NCI-H748 (cell line): ENCODE results near the gene SRD5A2.

ENCODE experiments used
- DNase-seq: peaks from one replicate; lab custom pipeline; 2025; ENCODE audit not compliant: unreplicated experiment; lab: John Stamatoyannopoulos, UW

Gene SRD5A2

DNA sequence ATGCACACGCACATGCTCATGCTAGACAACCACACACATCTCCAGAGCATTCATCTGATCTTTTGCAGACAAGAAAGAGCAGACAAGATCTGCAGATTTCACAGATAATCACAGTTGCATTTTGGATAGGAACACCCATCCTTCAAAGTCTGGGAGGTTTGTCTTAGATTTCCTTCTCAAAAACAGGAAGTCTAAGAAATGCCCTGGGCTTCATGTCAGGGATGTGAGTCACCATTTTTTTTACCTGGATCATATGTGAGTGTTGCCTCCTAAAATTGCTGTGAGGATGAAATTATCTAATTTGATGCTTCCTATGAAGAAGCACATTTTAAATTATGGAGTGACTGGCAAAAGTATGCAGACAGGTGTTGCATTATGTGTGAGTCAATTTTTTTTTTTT lies 46.1 kb downstream of the SRD5A2 start:
- DNase-seq, result no peak

DNA sequence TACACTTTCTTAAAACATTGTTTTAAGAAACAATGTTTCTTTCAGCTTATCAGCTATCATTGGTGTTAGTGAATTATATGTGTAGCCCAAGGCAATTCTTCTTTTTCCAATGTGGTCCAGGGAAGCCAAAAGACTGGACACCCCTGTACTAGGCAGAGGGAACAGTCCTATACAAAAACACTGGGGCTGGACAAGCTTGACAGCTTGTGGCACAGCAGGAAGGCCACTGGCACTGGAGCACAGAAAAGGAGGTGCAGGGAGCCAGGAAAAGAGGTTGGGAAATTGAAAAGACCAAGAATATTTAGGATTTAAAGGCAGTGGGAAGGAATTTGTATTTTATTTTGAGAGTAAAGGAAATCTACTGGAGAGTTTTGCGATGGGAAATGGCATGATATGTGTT lies 47.7 kb downstream of the SRD5A2 start:
- DNase-seq, result no peak

DNA sequence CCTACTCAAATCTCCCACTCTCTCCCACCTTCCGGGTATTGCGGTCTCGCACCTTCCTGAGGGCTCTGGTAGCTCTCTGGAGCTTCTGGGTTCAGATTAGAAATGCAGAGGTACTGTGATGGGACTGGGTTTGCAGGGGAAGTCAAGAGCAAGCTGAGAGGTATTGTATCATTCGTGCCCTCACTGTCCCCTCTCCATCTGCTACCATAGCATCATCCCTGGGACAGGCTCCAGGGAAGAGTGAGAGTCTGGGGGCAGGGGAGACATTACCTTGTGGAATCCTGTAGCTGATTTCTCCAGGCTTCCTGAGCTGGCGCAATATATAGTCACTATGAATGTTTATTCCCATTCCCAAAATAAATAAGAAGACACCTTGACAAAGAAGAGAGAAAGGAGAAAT lies 49.6 kb downstream of the SRD5A2 start:
- DNase-seq, result no peak

DNA sequence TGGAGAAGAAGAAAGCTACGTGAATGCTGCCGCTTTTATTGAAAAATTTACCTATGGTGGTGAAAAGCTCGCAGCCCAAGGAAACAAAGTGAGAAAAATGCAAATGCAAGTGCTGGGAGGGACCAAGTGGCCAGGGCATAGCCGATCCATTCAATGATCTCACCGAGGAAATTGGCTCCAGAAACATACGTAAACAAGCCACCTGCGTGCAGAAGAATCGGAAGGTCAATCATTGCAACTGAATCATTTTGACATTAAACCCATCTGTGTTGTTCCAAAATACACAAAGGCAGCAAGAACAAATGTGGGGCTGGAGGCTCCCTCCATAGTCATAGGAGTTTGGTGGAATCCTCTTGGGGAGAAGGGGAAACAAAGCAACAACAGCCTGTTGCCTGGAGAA lies 51.5 kb downstream of the SRD5A2 start:
- DNase-seq, result no peak

DNA sequence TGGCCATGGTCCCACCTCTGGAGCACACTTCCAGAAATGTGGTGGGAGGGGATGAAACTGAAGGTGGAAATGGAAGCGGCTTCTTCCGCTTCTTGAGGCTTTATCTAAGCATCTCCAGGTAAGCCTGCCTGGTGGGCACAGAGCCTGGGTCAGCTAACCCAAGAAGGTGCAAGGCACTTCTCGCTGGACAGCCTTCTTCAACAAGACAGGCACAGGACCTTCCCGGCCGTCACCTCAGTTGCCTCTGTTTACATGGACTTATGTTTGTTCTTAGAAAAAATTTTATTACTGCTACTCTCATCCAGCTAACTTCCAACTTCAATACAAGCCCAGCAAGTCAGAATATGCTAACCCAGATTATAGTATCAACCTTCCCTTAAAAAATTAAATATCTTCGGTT lies 51.9 kb downstream of the SRD5A2 start:
- no peak for DNase-seq

DNA sequence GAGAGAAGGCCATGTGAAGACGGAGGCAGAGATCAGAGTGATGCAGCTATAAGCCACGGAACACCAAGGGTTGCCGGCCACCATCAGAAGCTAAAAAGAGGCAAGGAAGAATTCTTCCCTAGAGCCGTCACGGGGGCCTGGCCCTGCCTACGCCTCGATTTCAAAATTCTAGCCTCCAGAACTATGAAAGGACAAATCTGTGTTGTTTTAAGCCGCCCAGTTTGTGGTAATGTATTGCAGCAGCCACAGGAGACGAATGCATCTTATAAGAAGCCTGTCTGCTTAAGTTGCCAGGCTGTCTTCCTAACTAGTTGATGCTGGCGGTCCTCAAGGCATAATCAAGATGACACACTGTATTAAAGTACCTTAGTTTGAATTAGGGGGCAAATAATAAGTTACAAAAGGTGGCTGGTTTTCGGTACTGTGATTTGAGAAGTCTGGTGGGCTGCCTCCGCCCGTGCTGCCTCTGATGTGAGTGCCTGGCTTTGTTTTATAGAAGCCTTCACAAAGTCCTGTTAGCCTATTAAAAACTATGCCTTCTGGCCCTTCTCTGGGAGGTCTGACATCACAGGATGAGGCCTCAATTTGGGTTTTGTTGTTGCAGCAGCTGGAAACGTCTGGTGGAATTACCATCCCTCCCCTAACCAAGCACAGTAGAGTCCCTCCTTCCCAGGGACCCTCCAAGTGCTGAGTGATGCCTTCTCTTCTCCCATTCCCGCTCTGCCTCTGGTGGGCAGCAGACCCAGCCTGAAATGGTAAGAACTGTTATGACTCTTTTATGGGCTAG lies 53.6 kb downstream of the SRD5A2 start:
- DNase-seq, result no peak

DNA sequence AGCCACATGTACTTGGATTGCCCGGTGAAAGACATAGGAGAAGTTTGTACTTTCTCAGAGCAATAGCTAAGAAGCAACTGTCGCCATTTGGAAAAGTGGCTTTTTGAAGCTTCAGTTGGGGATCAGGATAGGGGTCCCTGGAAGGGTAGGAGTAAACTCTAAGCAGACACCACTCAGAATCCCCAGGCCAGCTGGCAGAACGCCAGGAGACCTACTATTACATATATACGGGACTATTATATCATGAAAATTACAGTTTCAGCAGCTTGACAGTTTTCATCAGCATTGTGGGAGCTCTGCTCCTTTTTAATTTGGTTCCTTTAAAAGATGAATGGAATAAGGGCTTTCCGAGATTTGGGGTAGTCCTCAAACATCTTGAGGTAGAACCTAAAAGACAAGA lies 54.9 kb downstream of the SRD5A2 start:
- DNase-seq, result no peak

DNA sequence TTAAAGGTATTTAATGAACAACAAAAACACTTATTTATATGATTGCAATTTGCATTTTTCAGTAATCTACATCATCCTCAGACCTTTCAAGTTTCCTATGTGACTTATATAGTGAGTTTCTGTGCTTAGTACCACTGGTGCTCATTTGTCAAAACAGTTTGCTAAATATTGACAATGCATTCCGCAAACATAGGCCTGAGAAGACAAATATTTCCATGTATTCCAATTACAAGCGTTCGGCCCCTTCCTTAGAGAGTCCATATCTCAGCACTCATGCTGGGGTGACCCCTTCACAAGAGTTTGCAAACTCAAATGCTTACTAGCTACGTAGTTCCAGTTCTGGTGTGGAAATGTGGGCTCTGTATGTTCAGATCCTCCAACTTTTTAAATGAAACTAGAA lies 56.1 kb downstream of the SRD5A2 start:
- DNase-seq, result no peak

DNA sequence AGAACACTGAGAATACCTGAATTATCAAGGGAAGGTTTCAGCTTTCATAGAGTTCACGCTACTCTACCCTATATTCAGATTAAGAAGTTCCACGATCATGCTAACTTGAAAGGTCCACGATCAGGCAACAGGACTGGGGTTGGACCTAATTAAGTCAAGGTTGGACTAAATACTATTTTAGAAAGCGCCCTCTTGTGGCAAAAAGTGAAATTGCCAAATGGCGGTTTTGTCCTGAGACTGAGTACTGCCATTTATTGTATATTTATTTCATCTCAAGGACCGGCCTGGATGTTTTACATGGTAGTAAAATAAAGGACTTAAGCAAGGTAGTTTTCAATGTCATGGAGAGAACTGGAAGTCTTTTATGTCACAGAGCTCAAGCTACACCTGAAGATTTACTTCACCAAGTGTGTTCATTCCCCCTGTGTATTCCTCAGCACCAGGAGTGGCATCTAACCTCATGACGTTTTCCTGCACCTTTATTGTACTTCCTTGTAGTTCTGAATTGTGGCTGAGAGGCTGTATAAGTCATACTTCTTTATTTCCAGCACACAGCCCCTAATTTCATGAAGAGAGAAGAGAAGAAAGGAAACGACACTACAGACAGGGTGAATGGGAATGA lies 56.8 kb downstream of the SRD5A2 start:
- DNase-seq, result peak; percentile 51

DNA sequence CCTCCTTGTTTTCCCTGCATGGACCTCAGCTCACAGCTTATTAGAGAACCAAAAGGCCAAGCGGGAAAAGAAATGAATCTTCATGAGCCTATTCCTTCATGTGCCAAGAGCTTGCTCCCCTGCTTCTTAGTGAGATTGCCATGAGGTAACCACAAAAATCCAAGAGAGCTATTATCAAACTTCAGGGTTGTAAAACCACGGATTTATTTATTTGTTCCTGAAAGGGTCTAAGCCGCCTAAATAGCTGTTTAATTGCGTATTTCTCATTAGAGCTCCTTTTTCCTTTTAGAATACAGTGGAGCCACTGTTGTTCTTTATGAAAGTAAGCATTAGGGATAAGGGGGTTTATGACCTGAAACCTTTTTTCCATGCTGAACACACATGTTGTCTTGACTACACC lies 58.0 kb downstream of the SRD5A2 start:
- DNase-seq, result peak; percentile 10

DNA sequence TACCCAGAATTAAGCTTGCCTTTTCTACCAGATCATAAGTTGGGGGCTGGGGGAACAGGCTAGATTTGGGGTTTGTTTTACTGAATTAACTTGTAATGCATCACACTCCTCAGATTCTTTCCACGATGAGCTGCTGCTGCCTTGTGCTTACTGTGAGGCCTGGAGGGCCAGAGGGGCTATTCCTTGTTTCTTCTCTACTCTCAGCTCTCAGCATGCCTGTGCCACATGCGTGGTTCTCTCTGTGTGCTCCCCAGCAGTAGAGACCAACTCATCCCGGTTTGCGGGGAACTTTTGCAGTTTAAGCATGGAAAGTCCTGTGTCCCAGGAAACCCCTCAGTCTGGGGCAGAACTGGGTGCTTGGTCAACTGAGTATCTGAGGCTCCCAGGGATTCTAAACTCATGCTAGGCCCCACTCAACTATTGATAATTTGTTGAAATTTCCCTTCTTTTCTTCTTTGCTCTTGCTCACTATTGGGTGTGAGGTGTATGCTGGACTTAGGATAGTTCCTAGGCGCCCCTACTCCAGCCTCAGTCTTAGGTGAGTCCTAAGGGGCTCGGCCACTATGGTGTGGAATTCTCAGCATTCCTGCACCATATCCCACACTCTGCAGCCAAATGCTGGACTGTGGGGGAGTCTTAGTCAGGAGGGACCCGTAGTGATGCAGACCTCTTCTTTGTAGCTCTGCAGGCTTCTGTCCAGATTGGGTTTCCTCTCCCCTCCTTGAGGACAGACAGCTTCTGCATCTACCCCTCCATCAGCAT lies 63.1 kb downstream of the SRD5A2 start:
- DNase-seq, result no peak

DNA sequence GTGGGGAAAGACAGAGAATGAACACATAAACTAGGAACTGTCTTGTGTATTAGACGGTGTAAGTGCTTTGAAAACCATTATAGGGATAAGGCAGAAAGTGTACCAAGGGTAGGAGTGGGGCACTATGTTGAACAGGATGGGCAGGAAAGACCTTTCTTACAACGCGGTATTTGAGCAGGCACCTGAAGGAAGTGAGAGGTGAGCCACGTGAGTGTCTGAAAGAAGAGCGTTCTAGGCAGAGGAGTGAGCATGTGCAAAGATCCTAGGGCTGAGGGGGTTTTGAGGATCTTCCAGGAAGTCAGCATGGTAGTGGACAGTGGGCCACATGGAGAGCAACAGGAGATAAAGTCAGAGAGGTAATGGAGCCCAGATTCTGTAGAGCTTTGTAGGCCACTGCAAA lies 65.2 kb downstream of the SRD5A2 start:
- DNase-seq, result no peak

DNA sequence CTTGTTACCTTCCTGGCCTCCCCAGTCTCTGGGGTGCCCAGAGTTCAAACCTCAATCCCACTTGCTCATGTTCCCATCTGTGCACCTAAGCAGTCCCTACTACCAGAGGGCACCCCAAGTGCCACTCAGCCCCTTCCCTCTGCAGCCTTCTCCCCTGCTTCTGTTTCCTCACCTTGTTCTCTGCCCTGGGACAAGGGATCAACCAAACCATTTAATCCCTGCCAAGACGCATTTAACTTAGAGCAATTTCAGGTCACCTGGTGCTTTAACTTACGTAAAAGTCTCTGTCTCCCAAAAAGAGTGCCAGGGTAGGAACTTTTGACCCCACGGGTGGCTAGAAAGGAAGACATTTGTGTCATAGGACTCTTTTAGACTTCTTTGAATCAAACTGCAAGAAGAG lies 67.2 kb downstream of the SRD5A2 start:
- no peak for DNase-seq

DNA sequence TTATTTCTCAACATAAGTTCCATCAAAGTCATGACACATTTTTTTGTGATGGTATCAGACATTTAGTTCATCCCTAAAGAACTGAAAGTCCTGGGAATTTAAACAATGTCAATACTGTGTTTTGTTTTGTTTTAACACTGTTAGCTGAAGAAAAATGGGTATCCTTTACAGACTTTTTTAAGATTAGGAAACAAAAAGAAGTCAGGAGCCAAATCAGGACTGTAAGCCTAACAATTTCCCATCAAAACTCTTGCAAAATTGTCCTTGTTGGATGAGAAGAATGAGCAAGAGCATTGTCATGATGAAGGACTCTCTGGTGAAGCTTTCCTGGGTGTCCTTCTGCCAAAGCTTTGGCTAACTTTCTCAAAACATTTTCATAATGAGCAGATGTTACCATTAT lies 69.4 kb downstream of the SRD5A2 start:
- no peak for DNase-seq

DNA sequence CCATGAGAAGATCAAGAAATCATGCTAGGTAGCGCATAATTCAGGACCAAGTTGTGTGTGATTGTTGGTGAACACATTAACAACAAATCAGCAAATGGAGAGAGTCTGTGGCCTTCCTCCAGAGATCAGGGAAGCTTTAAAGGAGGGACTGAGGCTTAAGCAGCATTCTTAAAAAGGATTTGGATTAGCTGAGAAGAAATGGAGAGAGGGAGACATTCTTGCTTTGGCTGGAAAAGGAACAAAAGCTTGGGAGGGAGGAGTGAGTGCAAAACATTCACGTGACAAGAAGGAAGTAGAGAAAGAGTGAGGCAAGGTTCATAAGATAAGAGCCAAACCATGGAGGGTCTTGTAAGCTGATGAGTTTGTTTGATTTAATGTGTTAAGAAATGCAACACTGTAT lies 75.6 kb downstream of the SRD5A2 start:
- no peak for DNase-seq

DNA sequence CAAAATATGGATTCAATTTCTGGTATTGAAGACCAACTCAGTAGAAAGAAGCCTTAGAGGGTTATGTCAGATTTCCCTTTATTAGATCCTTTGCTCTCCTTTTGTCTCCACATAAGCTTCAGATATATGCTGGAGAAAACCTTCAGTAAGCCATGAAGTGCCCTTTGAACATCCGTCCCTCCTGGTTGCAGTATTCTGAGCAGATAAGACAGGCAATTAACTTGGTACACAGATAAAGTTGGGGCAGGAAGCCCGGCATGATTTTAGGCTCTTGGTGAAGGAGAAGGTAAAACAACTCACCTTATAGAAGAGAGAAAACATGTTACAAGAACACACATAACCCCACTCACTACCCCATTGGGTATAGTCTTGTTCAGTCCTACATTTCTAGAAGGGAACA lies 76.4 kb downstream of the SRD5A2 start:
- DNase-seq, result no peak

DNA sequence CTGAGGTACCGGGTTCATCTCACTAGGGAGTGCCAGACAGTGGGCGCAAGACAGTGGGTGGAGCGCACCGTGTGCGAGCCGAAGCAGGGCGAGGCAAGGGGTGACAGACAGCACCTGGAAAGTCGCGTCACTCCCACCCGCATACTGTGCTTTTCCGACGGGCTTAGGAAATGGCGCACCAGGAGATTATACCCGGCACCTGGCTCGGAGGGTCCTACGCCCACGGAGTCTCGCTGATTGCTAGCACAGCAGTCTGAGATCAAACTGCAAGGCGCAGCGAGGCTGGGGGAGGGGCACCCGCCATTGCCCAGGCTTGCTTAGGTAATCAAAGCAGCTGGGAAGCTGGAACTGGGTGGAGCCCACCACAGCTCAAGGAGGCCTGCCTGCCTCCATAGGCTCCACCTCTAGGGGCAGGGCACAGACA lies 84.3 kb downstream of the SRD5A2 start:
- DNase-seq, result peak; percentile 64

DNA sequence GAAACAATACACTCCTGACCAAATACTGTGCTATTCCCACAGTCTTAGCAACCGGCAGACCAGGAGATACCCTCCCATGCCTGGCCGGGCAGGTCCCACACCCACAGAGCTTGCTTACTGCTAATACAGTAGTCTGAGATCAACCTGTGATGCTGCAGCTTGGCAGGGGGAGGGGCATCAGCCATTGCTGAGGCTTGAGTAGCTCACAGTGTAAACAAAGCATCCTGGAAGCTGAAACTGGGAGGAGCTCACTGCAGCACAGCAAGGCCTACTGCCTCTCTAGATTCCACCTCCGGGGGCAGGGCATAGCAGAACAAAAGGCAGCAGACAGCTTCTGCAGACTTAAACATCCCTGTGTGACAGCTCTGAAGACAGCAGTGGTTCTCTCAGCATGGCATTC lies 91.4 kb downstream of the SRD5A2 start:
- DNase-seq, result peak; percentile 64

DNA sequence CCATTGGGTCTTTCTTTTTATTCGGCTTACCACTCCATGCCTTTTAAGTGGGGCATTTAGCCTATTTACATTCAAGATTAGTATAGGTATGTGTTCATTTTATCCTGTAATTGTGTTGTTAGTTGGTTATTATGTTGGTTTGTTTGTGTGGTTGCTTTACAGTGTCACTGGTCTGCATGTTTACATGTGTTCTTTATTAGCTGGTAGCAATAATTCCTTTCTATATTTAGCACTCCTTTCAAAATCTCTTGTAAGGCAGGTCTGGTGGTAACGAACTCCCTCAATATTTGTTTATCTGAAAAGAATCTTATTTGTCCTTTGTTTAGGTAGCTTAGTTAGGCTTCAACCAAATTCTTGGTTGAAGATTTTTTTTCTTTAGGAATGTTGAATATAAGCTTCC lies 97.5 kb downstream of the SRD5A2 start:
- no peak for DNase-seq

DNA sequence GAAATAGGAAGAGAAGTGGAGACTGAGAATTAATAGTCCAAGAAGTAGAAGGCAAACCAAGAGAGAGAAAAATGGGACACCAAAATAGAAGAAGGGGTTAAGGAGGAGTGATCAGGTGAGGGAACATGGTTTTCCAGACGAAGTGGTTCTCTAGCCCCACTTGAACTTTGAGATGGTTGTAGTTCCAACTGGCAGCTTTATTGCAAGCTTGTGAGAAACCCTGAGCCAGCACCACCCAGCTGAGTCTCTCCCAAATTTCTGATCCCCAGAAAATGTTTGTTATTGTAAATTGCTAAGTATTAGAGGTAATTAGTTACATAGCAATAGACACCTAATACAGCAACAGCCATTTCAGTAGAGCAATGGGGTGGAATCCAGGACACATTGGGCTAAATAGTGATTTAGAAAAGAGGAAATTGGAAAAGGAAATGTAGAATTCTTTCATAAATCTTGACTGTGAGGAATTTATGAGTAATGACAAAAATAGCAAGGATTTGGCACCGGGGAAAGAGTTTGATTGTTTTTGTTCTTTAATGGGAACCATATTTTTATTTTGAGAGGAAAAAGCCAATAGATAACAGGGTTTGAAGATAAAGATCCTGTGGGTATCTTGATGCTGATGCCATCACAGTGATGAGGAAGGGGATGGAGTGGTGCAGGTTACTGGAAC lies 104.1 kb downstream of the SRD5A2 start:
- no peak for DNase-seq

DNA sequence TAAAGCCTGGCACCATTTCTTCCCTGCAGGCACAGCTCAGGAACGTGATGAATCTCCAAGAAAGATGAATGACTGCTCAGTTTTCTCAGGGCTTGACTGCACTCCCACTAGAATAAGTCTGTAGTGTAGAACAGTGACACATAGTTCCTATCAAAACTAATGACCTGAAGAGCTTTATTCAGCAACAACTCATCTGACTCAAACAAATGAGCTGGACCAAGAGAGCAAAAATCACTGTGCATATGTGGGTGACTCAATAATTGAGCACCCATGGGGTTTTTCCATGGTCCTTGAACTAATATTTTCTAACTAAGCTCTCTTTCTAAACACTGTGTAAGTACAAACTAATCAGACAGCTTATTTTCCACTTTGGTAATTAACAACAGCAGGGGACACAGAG lies 105.0 kb downstream of the SRD5A2 start:
- no peak for DNase-seq

DNA sequence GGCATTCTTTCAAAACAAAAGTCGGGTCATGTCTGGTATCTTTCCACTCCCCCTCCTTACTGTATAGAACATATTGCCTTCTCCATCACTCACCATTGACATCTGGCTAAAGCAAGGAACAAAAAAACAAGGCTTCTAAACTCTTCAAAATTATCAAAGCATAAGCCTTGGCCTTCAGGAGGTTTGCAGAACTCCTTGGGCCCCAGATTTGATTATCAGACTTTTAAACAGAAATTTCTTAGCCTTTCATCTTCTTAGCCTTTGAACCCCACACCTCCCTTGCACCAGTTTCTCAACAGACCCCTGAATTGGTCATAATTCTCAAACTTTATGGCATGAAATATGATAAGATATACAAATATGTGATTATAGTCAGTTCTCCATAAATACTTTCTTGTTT lies 106.4 kb downstream of the SRD5A2 start:
- no peak for DNase-seq
